ENCODE results near the gene IGFN1. TPM values are rescaled to one million over a fixed set of nuclear protein-coding genes. Genes with fewer than 3 reads are reported as not detected.

IGFN1 gene
- total RNA-seq, 2 donors from 2014 or later = 2.0 to 6.7 TPM

- Histone ChIP-seq H3K27ac (no peak overlapping the region), H3K9me3 (no peaks in the 10 kb centered on the region), H3K27me3 (replicated peaks; ENCODE audit: insufficient read depth) (no peaks in the 10 kb centered on the region), H3K36me3 (no peaks in the 10 kb centered on the region), H3K4me3 (no peak overlapping the region), H3K4me1 (replicated peaks) (no peaks in the 10 kb centered on the region)
- TF ChIP-seq, protein P1, sequence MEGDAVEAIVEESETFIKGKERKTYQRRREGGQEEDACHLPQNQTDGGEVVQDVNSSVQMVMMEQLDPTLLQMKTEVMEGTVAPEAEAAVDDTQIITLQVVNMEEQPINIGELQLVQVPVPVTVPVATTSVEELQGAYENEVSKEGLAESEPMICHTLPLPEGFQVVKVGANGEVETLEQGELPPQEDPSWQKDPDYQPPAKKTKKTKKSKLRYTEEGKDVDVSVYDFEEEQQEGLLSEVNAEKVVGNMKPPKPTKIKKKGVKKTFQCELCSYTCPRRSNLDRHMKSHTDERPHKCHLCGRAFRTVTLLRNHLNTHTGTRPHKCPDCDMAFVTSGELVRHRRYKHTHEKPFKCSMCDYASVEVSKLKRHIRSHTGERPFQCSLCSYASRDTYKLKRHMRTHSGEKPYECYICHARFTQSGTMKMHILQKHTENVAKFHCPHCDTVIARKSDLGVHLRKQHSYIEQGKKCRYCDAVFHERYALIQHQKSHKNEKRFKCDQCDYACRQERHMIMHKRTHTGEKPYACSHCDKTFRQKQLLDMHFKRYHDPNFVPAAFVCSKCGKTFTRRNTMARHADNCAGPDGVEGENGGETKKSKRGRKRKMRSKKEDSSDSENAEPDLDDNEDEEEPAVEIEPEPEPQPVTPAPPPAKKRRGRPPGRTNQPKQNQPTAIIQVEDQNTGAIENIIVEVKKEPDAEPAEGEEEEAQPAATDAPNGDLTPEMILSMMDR (IDR thresholded peaks at IDR 0.05) = no peak
- TF ChIP-seq POLR2A (IDR thresholded peaks at IDR 0.05) (no peak), POLR2AphosphoS5 (IDR thresholded peaks at IDR 0.05) (no peak)
- no peak for DNase-seq (ENCODE audit: low spot score)
- 62% methylated on average over 7 of the region's 7 CpGs for WGBS
- intact Hi-C loops (cut with DNase I) = no loop called here
These were observed 35.5 kb downstream of the IGFN1 start for GRCh38 chr1:201226178-201226514.

DNA sequence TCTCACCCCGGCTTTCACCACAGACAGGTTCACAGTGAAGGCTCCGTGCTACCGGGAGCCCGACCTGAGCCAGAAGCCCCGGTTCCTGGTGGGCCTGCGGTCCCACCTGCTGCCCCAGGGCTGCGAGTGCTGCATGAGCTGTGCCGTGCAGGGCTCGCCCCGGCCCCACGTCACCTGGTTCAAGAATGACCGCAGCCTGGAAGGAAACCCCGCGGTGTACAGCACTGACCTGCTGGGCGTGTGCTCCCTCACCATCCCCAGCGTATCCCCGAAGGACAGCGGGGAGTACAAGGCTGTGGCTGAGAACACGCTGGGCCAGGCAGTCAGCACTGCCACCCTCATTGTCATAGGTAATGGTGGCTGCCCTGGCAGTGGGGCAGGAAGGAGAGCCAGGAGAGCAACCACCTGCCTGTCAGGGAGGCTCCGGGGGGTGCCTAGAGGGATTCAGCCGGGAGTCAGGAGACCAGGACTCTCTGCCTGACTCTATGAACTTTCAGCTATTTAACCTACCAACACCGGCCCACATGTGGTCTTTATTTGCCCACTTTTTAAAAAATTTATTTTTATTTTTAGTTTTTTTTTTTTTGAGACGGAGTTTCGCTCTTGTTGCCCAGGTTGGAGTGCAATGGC, 36.4 kb downstream of the IGFN1 start:
- intact Hi-C loops (cut with DNase I) = no loop called here
- 89% methylated on average over 24 of the region's 24 CpGs for WGBS
- H3K36me3 ChIP-seq = no peaks in the 10 kb centered on the region
- H3K4me3 ChIP-seq = no peak overlapping the region
- no peaks in the 10 kb centered on the region for H3K27me3 ChIP-seq (replicated peaks; ENCODE audit: insufficient read depth)
- no peak overlapping the region for H3K27ac ChIP-seq
- H3K9me3 ChIP-seq = no peaks in the 10 kb centered on the region
- no peaks in the 10 kb centered on the region for H3K4me1 ChIP-seq (replicated peaks)
- no peak for DNase-seq (ENCODE audit: low spot score)
- TF ChIP-seq, protein P1 (IDR thresholded peaks at IDR 0.05) = no peak
- TF ChIP-seq POLR2AphosphoS5 (IDR thresholded peaks at IDR 0.05) (no peak), POLR2A (IDR thresholded peaks at IDR 0.05) (no peak)

DNA sequence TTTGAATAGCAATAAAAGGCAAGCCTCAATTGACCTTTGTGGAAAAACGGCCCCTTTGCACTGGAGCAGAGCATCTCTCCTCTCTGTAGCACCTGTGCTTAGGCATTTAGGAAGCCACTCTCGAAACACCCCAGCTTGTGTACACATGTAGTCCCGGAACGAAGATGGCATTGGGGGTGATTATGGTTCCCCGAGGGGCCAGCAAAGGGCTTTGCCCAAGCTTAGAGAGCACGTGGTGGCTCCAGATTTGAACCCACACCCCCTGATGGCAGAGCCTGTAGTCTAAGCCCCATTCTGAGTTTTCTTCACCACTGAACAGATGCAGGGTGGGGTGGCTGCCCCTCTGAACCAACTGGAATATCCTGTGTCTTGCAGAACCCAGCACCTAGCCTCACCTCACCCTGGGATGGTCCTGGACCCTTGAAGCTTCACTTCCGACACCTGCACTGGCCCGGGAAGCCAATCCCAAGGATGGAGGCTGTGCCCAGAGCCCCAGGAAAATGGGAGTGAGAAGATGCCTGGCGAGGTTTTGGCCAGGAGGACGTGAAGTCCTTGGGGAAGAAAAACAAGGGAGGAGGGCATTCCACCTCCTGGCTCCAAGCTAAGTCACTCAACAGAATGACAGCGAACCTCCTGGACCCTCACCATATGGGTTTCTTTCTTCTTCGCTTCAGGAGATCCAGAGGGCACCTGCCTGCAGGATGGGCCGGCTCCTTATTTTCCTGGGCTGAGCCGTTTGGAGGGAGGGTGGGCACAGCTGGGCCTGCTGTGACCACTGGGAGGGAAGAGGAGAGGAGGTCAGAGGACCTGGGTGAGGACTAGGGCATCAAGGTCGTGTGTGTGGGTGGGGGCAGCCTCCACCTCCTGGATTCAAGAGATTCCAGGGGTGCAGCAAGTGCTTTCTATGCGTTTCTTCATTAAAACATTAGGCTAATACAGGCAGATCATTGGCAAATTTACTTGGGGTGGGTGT, 37.7 kb downstream of the IGFN1 start:
- H3K36me3 ChIP-seq = no peaks in the 10 kb centered on the region
- H3K4me3 ChIP-seq = no peak overlapping the region
- H3K27me3 ChIP-seq (replicated peaks; ENCODE audit: insufficient read depth) = no peaks in the 10 kb centered on the region
- intact Hi-C loops (cut with DNase I) = no loop called here
- TF ChIP-seq, protein P1 (IDR thresholded peaks at IDR 0.05) = no peak
- TF ChIP-seq POLR2AphosphoS5 (IDR thresholded peaks at IDR 0.05) (no peak), POLR2A (IDR thresholded peaks at IDR 0.05) (no peak)
- no peaks in the 10 kb centered on the region for H3K9me3 ChIP-seq
- no peak for DNase-seq (ENCODE audit: low spot score)
- no peak overlapping the region for H3K27ac ChIP-seq
- 89% methylated on average over 16 of the region's 16 CpGs for WGBS
- no peaks in the 10 kb centered on the region for H3K4me1 ChIP-seq (replicated peaks)

GRCh38 chr1:201229095-201229494, 38.5 kb downstream of the IGFN1 start:
- WGBS = 97% methylated on average over 4 of the region's 4 CpGs
- Histone ChIP-seq H3K9me3 (no peaks in the 10 kb centered on the region), H3K4me1 (replicated peaks) (no peaks in the 10 kb centered on the region), H3K27me3 (replicated peaks; ENCODE audit: insufficient read depth) (no peaks in the 10 kb centered on the region), H3K27ac (no peak overlapping the region), H3K36me3 (no peaks in the 10 kb centered on the region), H3K4me3 (no peak overlapping the region)
- TF ChIP-seq POLR2A (IDR thresholded peaks at IDR 0.05) = no peak
- no peak for TF ChIP-seq POLR2AphosphoS5 (IDR thresholded peaks at IDR 0.05)
- TF ChIP-seq, protein P1 (IDR thresholded peaks at IDR 0.05) = no peak
- intact Hi-C loops (cut with DNase I) = no loop called here
- DNase-seq (ENCODE audit: low spot score) = no peak
